Fibroblast of lung (primary cell): Measurements from ENCODE around the gene MYO3B. TPM values are rescaled to one million over a fixed set of nuclear protein-coding genes. Genes with fewer than 3 reads are reported as not detected.

Experiments used
- DNase-seq, 2 donors: peaks; one replicate each; pipeline versions ENCODE4 v3.0.0 to v3.0.0-alpha.2; 2010; ENCODE audit warnings: low read depth in 2 of 2
- H2AFZ ChIP-seq: 2 replicates; pipeline ENCODE4 v1.5.1; 2012; ENCODE audit warnings: low read length, control low read depth, inconsistent platforms
- H3K27ac ChIP-seq: 2 replicates; pipeline ENCODE4 v1.5.1; 2011; ENCODE audit warnings: low read length, control low read depth; ENCODE audit not compliant: insufficient read depth
- H3K27me3 ChIP-seq: 2 replicates; pipeline ENCODE4 v1.5.1; 2011; ENCODE audit warnings: mild to moderate bottlenecking, low read length; ENCODE audit not compliant: control insufficient read depth, insufficient read depth
- H3K36me3 ChIP-seq: 2 replicates; pipeline ENCODE4 v1.5.1; 2011; ENCODE audit warnings: low read length; ENCODE audit not compliant: control insufficient read depth, insufficient read depth
- H3K4me1 ChIP-seq: 2 replicates; pipeline ENCODE4 v1.5.1; 2011; ENCODE audit warnings: low read length; ENCODE audit not compliant: control insufficient read depth, insufficient read depth; ENCODE audit errors: extremely low read depth
- H3K4me2 ChIP-seq: 2 replicates; pipeline ENCODE4 v1.5.1; 2011; ENCODE audit warnings: low read length, control low read depth; ENCODE audit not compliant: insufficient read depth; ENCODE audit errors: extremely low read depth
- H3K4me3 ChIP-seq, 4 experiments: fragments of 200-600 bp in 1 of 4; sonication (generic) in 1 of 4; replicated peaks in 1 of 4; 2 replicates each; pipeline ENCODE4 v1.5.1; 2011 to 2016; ENCODE audit warnings: low read length in 4 of 4, low read depth in 3 of 4, mild to moderate bottlenecking in 3 of 4, control low read depth in 2 of 4, inconsistent platforms in 1 of 4, mixed read lengths in 1 of 4; ENCODE audit not compliant: insufficient read depth in 1 of 4; ENCODE audit errors: control extremely low read depth in 1 of 4
- H3K79me2 ChIP-seq: 2 replicates; pipeline ENCODE4 v1.5.1; 2012; ENCODE audit warnings: mild to moderate bottlenecking, low read length, inconsistent platforms; ENCODE audit not compliant: control insufficient read depth, insufficient read depth
- H3K9ac ChIP-seq: 2 replicates; pipeline ENCODE4 v1.5.1; 2011; ENCODE audit warnings: mild to moderate bottlenecking, low read length, control low read depth; ENCODE audit not compliant: insufficient read depth
- H3K9me3 ChIP-seq: 2 replicates; pipeline ENCODE4 v1.5.1; 2012; ENCODE audit warnings: low read depth, low read length; ENCODE audit not compliant: control insufficient read depth, insufficient read depth
- H4K20me1 ChIP-seq: 2 replicates; pipeline ENCODE4 v1.5.1; 2011; ENCODE audit warnings: low read length; ENCODE audit not compliant: control insufficient read depth, insufficient read depth; ENCODE audit errors: extremely low read depth
- EZH2 ChIP-seq: IDR thresholded peaks from 2 replicates; pipeline ENCODE4 v1.5.1; 2012; ENCODE audit warnings: low read length, control low read depth, mild to moderate bottlenecking; ENCODE audit errors: missing control alignments
- polyA plus RNA-seq, 2 donors: library from polyadenylated mRNA; depleted of rRNA in 1 of 2; stranded (reverse) in 1 of 2; unstranded in 1 of 2; fragments of >200 nt; gene quantifications; 2 replicates each; pipeline ENCODE4 v1.2.1, GENCODE V29; 2011 to 2012; ENCODE audit warnings: missing spikeins in 1 of 2
- total RNA-seq: library from RNA; depleted of rRNA; stranded (reverse); fragments of >200 nt; gene quantifications from 2 replicates; pipeline ENCODE4 v1.2.1, GENCODE V29; 2014
- TF ChIP-seq, protein P1 (sequence below), 2 donors: IDR thresholded peaks in 1 of 2; conservative IDR thresholded peaks in 1 of 2; 1 replicate in 1 of 2; 2 replicates in 1 of 2; pipeline ENCODE4 v1.5.1; 2011 to 2012; ENCODE audit warnings: low read length in 2 of 2, control low read depth in 1 of 2, inconsistent platforms in 1 of 2, low read depth in 1 of 2, mild to moderate bottlenecking in 1 of 2

The MYO3B gene
- total and polyA plus RNA-seq, 2 donors (not counting 1 experiment from before 2014, with no cell fraction given) = 0.06 to 0.50 TPM

DNA sequence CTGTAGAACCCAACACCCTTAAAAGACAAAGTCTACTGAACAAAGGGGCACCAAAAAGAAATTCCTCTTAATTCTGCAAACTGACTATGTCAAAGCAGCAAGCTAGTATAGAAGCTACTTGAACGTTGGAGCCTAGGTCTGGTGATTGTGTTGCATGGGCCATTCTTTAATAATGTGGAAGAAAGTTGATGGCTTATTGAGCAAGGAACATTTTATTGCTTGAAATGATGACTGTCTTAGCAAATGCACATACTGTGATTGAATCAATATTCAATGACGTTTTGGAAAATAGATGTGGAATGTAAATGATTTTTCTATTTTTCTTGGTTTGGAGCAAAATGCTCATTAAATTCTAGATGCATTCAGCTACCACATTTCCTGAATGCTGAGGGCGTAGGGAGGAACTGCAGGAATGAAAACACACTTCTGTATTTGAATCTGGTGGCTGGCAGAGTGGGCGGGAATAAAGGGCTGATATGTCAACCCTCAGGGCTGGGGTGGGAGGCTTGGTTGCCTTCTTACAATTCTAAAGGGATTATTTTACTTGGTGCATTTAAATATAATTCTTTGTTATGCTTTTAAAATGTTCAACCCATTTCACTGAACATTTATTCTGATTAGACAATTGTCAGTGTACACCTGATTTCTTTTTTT, 26.5 kb downstream of the MYO3B start:
- no peak overlapping the region for H2AFZ ChIP-seq

DNA sequence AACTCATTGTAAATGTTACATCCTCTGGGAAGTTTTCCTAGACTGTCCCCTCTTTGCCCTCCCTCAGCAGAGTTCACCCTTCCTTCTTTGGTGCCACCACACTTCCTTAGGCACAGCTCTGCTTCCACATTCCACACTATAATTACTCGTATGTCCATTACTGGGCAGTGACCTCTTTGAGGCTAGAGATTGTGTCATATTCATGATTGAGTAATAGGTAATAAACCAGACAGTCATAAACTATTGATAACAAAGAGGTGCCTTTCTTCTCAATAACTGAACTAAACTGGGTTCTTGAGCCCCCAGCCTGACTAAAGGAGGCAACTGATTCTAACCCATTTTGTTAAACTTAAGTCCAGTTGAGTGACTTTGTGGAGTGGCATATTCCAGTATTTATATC, 28.3 kb downstream of the MYO3B start:
- H3K4me1 ChIP-seq = no peaks in the 10 kb centered on the region
- H4K20me1 ChIP-seq = no peaks in the 10 kb centered on the region
- no peak overlapping the region for H3K27ac ChIP-seq
- H3K4me3 ChIP-seq = no peak overlapping the region
- H3K4me2 ChIP-seq = no peak overlapping the region
- H3K9me3 ChIP-seq = no peaks in the 10 kb centered on the region
- TF ChIP-seq, protein P1, sequence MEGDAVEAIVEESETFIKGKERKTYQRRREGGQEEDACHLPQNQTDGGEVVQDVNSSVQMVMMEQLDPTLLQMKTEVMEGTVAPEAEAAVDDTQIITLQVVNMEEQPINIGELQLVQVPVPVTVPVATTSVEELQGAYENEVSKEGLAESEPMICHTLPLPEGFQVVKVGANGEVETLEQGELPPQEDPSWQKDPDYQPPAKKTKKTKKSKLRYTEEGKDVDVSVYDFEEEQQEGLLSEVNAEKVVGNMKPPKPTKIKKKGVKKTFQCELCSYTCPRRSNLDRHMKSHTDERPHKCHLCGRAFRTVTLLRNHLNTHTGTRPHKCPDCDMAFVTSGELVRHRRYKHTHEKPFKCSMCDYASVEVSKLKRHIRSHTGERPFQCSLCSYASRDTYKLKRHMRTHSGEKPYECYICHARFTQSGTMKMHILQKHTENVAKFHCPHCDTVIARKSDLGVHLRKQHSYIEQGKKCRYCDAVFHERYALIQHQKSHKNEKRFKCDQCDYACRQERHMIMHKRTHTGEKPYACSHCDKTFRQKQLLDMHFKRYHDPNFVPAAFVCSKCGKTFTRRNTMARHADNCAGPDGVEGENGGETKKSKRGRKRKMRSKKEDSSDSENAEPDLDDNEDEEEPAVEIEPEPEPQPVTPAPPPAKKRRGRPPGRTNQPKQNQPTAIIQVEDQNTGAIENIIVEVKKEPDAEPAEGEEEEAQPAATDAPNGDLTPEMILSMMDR (conservative IDR thresholded peaks at IDR 0.05 in 1 of 2, IDR thresholded peaks at IDR 0.05 in 1 of 2; ENCODE audit: low read depth in 1 of 2, low read length in 2 of 2) = no peak
- TF ChIP-seq EZH2 = no peak
- no peak overlapping the region for H2AFZ ChIP-seq
- no peaks in the 10 kb centered on the region for H3K79me2 ChIP-seq
- no peak for DNase-seq
- H3K36me3 ChIP-seq = no peaks in the 10 kb centered on the region
- no peak overlapping the region for H3K9ac ChIP-seq
- no peaks in the 10 kb centered on the region for H3K27me3 ChIP-seq

More for the DNA sequence above, 26.5 kb downstream of the MYO3B start:
- H3K27ac ChIP-seq = no peak overlapping the region
- no peaks in the 10 kb centered on the region for H4K20me1 ChIP-seq
- H3K36me3 ChIP-seq = no peaks in the 10 kb centered on the region
- no peak for DNase-seq
- H3K4me1 ChIP-seq = no peaks in the 10 kb centered on the region
- no peak overlapping the region for H3K4me3 ChIP-seq
- H3K9me3 ChIP-seq = no peaks in the 10 kb centered on the region
- no peak overlapping the region for H3K4me2 ChIP-seq
- no peak overlapping the region for H3K9ac ChIP-seq
- TF ChIP-seq, protein P1 (conservative IDR thresholded peaks at IDR 0.05 in 1 of 2, IDR thresholded peaks at IDR 0.05 in 1 of 2; ENCODE audit: low read depth in 1 of 2, low read length in 2 of 2) = no peak
- TF ChIP-seq EZH2 = no peak
- no peaks in the 10 kb centered on the region for H3K79me2 ChIP-seq
- no peaks in the 10 kb centered on the region for H3K27me3 ChIP-seq

DNA sequence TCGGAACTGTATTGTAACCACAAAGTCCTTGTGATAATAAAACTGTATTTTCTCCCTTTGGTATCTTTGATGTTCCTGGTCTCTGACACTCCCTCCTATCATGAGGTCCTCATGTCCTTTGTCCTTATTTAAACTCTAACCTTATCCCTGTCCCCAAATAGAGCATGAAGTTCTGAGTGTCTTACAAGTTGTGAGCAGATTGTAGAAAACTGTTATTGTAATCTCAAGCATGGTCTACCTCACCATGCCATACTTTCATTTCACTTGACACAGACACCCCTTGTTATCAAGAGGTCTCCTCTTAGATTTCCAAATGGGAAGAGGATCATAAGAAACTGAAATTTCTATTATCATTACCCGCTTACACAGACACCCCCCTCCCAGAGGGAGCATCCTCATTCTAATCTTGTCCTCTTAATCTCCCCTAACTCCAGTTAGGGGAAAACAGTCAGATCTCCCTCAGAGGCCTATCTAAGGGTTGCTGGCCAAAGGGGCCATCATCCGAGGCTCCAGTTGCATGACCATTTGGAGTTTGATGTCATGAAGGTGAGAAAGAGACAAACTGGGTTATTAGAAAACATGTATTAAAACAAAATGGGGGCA, 29.0 kb downstream of the MYO3B start:
- Histone ChIP-seq H2AFZ (no peak overlapping the region), H3K4me3 (no peak overlapping the region), H3K79me2 (no peaks in the 10 kb centered on the region), H3K27me3 (no peaks in the 10 kb centered on the region), H3K9me3 (no peaks in the 10 kb centered on the region), H4K20me1 (no peaks in the 10 kb centered on the region), H3K9ac (no peak overlapping the region), H3K4me1 (no peaks in the 10 kb centered on the region), H3K36me3 (no peaks in the 10 kb centered on the region), H3K4me2 (no peak overlapping the region), H3K27ac (no peak overlapping the region)
- no peak for DNase-seq
- TF ChIP-seq, protein P1 (conservative IDR thresholded peaks at IDR 0.05 in 1 of 2, IDR thresholded peaks at IDR 0.05 in 1 of 2; ENCODE audit: low read depth in 1 of 2, low read length in 2 of 2) = no peak
- no peak for TF ChIP-seq EZH2
